ENCODE measurements around the gene CCDC158. TPM values are rescaled to one million over a fixed set of nuclear protein-coding genes. Genes with fewer than 3 reads are reported as not detected.
"Not testable (repeated sequence)": the region's sequence is repeated elsewhere in the genome, so short reads cannot be mapped to it uniquely, and the experiment has no call there.

CCDC158 gene
- total RNA-seq, 1 experiment from 2014 or later = not detected

- DNase-seq (ENCODE audit: low read depth) = peak; percentile 60
Measured at GRCh38 chr4:76373919-76374552, 46.9 kb downstream of the CCDC158 start.

DNA sequence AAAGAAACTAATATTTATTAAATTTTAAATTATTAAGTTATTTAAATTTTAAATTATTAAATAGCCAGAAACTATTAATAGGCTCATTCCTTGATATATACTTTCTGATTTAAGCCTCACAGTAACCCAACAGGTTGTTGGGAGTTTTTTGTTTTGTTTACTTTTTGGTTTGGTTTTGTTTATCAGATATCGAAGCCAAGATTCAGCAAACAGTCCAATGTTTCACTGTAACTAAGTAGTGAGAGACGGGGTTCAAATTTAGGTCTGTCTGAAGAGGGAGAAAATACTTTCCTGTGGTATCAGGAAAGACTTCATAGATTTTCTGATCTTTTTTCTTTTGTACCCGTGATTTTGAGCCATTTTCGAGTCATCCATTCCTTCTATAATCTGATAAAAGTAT, 54.2 kb downstream of the CCDC158 start:
- no peak for DNase-seq (ENCODE audit: low read depth)

- DNase-seq (ENCODE audit: low read depth) = no peak
Measured at GRCh38 chr4:76365636-76366035, 55.3 kb downstream of the CCDC158 start.

DNA sequence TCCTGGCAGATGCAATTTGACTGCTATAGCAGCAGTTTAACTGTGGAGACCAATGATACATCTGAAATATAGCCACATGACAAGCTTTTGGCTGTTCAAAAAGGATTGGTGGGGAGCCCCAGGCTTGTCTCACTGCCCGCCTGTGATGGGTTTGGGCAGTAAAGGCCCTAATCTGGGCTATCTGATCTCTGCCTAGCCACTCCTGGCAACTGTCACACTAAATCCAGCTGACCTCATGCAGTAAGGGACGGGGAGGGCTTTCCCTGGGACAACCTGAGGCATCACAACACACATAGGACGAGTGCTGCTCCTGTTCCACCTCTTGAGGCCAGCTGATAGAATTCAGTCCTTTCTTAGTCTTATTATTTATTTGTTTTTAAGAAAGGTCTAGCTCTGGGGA, 56.2 kb downstream of the CCDC158 start:
- no peak for DNase-seq (ENCODE audit: low read depth)

DNA sequence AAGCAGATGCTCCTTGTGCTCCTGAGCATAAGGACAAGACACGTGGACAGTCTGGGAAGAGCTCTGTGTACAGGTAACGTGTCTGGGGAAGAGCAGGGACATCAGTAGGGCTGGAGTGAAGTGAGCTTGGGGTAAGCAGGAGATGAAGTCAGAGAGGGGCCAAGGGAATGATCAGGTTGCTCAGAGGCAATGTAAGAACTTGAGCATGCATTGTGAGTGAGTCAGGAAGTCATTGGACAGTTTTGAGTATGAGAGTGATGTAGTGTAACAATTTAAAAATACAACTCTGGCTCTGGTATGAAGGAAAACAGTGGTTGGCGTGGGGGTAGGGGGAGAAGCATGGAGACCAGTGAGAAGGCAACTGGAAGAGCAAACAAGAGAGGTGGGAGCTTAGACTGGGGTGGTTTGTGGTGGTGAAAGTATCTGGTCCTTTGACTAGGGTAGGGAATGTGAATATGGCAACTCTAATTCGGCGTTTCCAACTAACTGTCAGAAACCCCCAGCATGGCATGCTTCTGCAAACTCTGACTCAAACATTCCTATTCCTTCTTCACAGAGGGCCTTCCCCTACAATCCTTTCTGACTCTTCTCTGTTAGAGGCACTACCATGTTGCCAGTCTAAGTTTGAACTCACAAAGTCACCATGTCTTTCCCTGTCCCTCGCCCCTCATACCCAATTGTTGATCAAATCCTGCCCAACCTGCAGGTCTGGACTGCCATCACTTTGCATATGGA, 57.2 kb downstream of the CCDC158 start:
- DNase-seq (ENCODE audit: low read depth) = no peak

- peak; percentile 40 for DNase-seq (ENCODE audit: low read depth)
Measured at GRCh38 chr4:76361689-76362412, 59.1 kb downstream of the CCDC158 start.

- not testable (repeated sequence) for DNase-seq (ENCODE audit: low read depth)
Measured at GRCh38 chr4:76359881-76360466, 61.0 kb downstream of the CCDC158 start.

- DNase-seq (ENCODE audit: low read depth) = no peak
Measured at GRCh38 chr4:76357981-76358380, 63.0 kb downstream of the CCDC158 start.

GRCh38 chr4:76354517-76355473, 66.1 kb downstream of the CCDC158 start:
- DNase-seq (ENCODE audit: low read depth) = no peak

- DNase-seq (ENCODE audit: low read depth) = no peak
Measured at GRCh38 chr4:76342803-76343202, 78.1 kb downstream of the CCDC158 start.

DNA sequence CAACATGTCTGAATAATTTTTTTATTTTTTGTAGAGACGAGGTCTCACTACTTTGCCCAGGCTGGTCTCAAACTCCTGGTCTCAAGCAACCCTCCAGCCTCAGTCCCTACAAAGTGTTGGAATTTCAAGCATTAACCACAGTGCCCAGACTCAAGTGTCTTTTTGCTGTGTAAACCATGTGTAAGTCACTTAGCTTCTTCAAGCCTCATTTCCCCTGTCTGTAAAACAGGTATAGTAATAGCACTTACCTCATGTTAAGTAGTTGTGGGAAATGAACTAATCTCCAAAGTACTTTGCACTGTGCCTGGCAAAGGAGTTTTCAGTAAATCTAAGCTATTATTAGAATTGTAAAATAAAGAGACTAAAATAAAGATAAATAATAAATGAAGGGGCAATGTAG, 78.8 kb downstream of the CCDC158 start:
- no peak for DNase-seq (ENCODE audit: low read depth)

GRCh38 chr4:76341063-76341462, 79.9 kb downstream of the CCDC158 start:
- DNase-seq (ENCODE audit: low read depth) = peak; percentile 61

DNA sequence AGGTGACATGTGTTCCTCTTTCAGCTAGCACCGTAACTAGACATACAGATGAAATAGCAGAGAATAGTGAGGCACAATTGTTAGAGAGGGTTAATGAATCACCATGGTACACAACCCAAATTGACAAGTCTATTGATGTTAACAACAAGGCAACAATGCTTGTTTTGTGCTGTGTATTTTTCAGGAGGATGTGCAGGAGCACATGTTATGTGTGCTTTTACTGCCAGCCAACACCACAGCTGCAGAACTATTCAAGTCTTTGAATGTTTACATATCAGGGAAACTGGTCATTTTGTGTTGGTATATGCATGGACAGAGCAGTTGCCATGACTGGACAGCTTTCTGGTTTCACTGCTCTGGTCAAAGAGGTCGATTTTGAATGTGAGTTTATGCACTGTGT, 81.6 kb downstream of the CCDC158 start:
- DNase-seq (ENCODE audit: low read depth) = peak; percentile 8

DNA sequence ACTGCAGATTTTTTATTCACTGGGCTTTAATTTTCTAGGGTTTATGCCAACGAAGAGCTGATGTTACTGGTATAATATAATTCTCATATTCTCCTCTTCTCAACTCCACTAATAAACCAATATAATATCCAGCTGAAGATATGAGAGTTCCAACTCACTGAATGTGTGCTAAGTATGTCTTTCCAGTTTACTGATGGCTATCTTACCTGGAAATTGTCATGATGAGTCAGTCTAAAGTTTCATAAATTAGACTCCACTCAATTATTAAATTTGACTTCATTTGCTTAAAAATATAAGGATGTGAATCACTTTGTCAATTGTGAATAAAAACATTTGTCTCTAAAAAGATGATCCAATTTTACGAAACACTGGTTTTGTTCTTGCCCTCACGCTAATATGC, 86.1 kb downstream of the CCDC158 start:
- no peak for DNase-seq (ENCODE audit: low read depth)

GRCh38 chr4:76326515-76326914, 94.4 kb downstream of the CCDC158 start:
- DNase-seq (ENCODE audit: low read depth) = no peak

DNA sequence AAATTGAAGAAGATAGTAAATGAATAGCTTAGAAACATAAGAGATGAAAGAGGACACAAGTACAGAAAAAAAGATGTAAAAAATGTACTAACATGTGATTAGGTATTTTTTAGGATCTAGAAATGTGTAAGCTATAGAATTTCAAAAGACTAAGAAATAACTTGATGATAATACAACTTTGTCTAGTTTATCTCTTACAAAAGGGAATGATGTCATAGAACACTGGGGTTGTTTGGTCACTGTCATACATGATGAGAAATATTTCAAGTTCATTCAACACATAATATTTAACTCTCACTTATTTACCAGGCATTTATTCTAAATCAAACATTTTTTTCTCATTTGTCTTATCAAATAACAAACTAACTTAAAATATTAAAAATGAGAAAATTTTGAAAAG, 95.9 kb downstream of the CCDC158 start:
- DNase-seq (ENCODE audit: low read depth) = no peak

DNA sequence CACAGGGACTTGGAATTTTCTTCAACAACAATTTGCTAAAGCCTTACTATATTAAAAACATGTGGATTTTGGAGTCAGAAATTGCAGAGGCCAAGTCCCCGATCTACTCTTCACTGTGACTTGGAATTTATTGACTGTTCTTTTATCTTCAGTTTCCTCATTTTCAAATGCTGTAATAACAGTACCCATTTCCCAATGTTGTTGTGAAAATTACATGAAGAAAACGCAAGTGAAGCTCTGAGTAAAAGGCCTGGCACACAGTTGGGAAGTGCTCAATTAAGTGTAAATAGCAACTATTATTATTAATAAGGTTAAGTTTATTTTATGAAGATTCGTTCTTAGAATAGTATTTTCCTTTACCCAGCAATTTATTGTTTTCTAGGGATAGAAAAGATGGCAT, 98.7 kb downstream of the CCDC158 start:
- no peak for DNase-seq (ENCODE audit: low read depth)

- no peak for DNase-seq (ENCODE audit: low read depth)
Measured at GRCh38 chr4:76316131-76316530, 104.8 kb downstream of the CCDC158 start.

GRCh38 chr4:76315267-76315918, 105.5 kb downstream of the CCDC158 start:
- DNase-seq (ENCODE audit: low read depth) = no peak

GRCh38 chr4:76313547-76313946, 107.4 kb downstream of the CCDC158 start:
- no peak for DNase-seq (ENCODE audit: low read depth)

DNA sequence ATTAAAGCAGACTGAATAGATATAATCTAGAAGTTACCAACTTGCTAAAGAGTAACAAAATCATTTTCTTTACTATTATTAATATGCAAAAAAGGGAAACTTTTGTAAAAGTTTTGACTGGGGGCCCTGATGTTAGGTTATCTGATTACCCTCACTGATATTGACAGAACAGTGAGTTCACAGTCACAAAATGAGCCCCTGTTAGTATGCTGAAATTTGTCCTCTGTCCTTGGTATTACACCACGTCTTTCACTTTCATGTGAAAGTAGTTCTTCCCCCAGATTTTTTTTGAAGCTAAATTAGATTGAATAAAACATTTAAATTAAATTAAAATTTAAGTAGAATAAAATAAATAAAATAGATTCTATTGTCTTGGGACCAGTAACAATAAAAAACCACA, 108.5 kb downstream of the CCDC158 start:
- no peak for DNase-seq (ENCODE audit: low read depth)

Measured in LHCN-M2 (cell line).